ENCODE data around the gene IDH3A.

Gene IDH3A

GRCh38 chr15:78168608-78169007, 19.4 kb downstream of the IDH3A start:
- Histone ChIP-seq H3K4me3 (ENCODE audit: low read length in 2 of 2) (no peak overlapping the region), H3K9me3 (ENCODE audit: control insufficient read depth in 2 of 2, low read length in 2 of 2) (no peaks in the 10 kb centered on the region), H3K9ac (ENCODE audit: low read length in 2 of 2) (no peak overlapping the region), H3K27me3 (ENCODE audit: control insufficient read depth in 1 of 2, insufficient read depth in 2 of 2, low read length in 2 of 2) (no peaks in the 10 kb centered on the region), H3K36me3 (ENCODE audit: control insufficient read depth in 2 of 2, insufficient read depth in 2 of 2, low read length in 2 of 2) (peaks cover 56 to 69% of the 10 kb centered on the region in 2 donors), H3K27ac (ENCODE audit: low read length) (no peak overlapping the region), H3K4me1 (ENCODE audit: control insufficient read depth, insufficient read depth, low read length) (no peaks in the 10 kb centered on the region)

GRCh38 chr15:78170848-78171773, 21.9 kb downstream of the IDH3A start:
- H3K36me3 ChIP-seq (ENCODE audit: control insufficient read depth in 2 of 2, insufficient read depth in 2 of 2, low read length in 2 of 2) = peaks cover 48 to 51% of the 10 kb centered on the region in 2 donors
- H3K4me3 ChIP-seq (ENCODE audit: low read length in 2 of 2) = no peak overlapping the region
- H3K27ac ChIP-seq (ENCODE audit: low read length) = no peak overlapping the region
- no peaks in the 10 kb centered on the region for H3K9me3 ChIP-seq (ENCODE audit: control insufficient read depth in 2 of 2, low read length in 2 of 2)
- H3K9ac ChIP-seq (ENCODE audit: low read length in 2 of 2) = no peak overlapping the region
- H3K4me1 ChIP-seq (ENCODE audit: control insufficient read depth, insufficient read depth, low read length) = no peaks in the 10 kb centered on the region
- no peaks in the 10 kb centered on the region for H3K27me3 ChIP-seq (ENCODE audit: control insufficient read depth in 1 of 2, insufficient read depth in 2 of 2, low read length in 2 of 2)

GRCh38 chr15:78171864-78172472, 22.8 kb downstream of the IDH3A start:
- Histone ChIP-seq H3K9ac (ENCODE audit: low read length in 2 of 2) (no peak overlapping the region), H3K9me3 (ENCODE audit: control insufficient read depth in 2 of 2, low read length in 2 of 2) (no peaks in the 10 kb centered on the region), H3K27ac (ENCODE audit: low read length) (no peak overlapping the region), H3K4me3 (ENCODE audit: low read length in 2 of 2) (no peak overlapping the region), H3K4me1 (ENCODE audit: control insufficient read depth, insufficient read depth, low read length) (no peaks in the 10 kb centered on the region), H3K36me3 (ENCODE audit: control insufficient read depth in 2 of 2, insufficient read depth in 2 of 2, low read length in 2 of 2) (peaks cover 42 to 48% of the 10 kb centered on the region in 2 donors), H3K27me3 (ENCODE audit: control insufficient read depth in 1 of 2, insufficient read depth in 2 of 2, low read length in 2 of 2) (no peaks in the 10 kb centered on the region)

- Histone ChIP-seq H3K9ac (ENCODE audit: low read length in 2 of 2) (no peak overlapping the region), H3K9me3 (ENCODE audit: control insufficient read depth in 2 of 2, low read length in 2 of 2) (no peaks in the 10 kb centered on the region), H3K27me3 (ENCODE audit: control insufficient read depth in 1 of 2, insufficient read depth in 2 of 2, low read length in 2 of 2) (no peaks in the 10 kb centered on the region), H3K4me1 (ENCODE audit: control insufficient read depth, insufficient read depth, low read length) (no peaks in the 10 kb centered on the region), H3K36me3 (ENCODE audit: control insufficient read depth in 2 of 2, insufficient read depth in 2 of 2, low read length in 2 of 2) (peaks cover 26 to 33% of the 10 kb centered on the region in 2 donors), H3K4me3 (ENCODE audit: low read length in 2 of 2) (no peak overlapping the region), H3K27ac (ENCODE audit: low read length) (no peak overlapping the region)
Observed at GRCh38 chr15:78174401-78174800, 25.2 kb downstream of the IDH3A start.

- peaks cover 19 to 26% of the 10 kb centered on the region in 2 donors for H3K36me3 ChIP-seq (ENCODE audit: control insufficient read depth in 2 of 2, insufficient read depth in 2 of 2, low read length in 2 of 2)
- no peak overlapping the region for H3K27ac ChIP-seq (ENCODE audit: low read length)
- H3K9me3 ChIP-seq (ENCODE audit: control insufficient read depth in 2 of 2, low read length in 2 of 2) = no peaks in the 10 kb centered on the region
- no peak overlapping the region for H3K9ac ChIP-seq (ENCODE audit: low read length in 2 of 2)
- no peak overlapping the region for H3K4me3 ChIP-seq (ENCODE audit: low read length in 2 of 2)
- H3K4me1 ChIP-seq (ENCODE audit: control insufficient read depth, insufficient read depth, low read length) = no peaks in the 10 kb centered on the region
- no peaks in the 10 kb centered on the region for H3K27me3 ChIP-seq (ENCODE audit: control insufficient read depth in 1 of 2, insufficient read depth in 2 of 2, low read length in 2 of 2)
Observed at GRCh38 chr15:78175330-78175729, 26.2 kb downstream of the IDH3A start.

GRCh38 chr15:78177447-78177873, 28.3 kb downstream of the IDH3A start:
- Histone ChIP-seq H3K27me3 (ENCODE audit: control insufficient read depth in 1 of 2, insufficient read depth in 2 of 2, low read length in 2 of 2) (no peaks in the 10 kb centered on the region), H3K36me3 (ENCODE audit: control insufficient read depth in 2 of 2, insufficient read depth in 2 of 2, low read length in 2 of 2) (peaks cover 1 to 7% of the 10 kb centered on the region in 2 donors), H3K4me1 (ENCODE audit: control insufficient read depth, insufficient read depth, low read length) (no peaks in the 10 kb centered on the region), H3K9ac (ENCODE audit: low read length in 2 of 2) (no peak overlapping the region), H3K4me3 (ENCODE audit: low read length in 2 of 2) (no peak overlapping the region), H3K27ac (ENCODE audit: low read length) (no peak overlapping the region), H3K9me3 (ENCODE audit: control insufficient read depth in 2 of 2, low read length in 2 of 2) (no peaks in the 10 kb centered on the region)

GRCh38 chr15:78178064-78178463, 28.9 kb downstream of the IDH3A start:
- H3K4me1 ChIP-seq (ENCODE audit: control insufficient read depth, insufficient read depth, low read length) = no peaks in the 10 kb centered on the region
- no peaks in the 10 kb centered on the region for H3K27me3 ChIP-seq (ENCODE audit: control insufficient read depth in 1 of 2, insufficient read depth in 2 of 2, low read length in 2 of 2)
- no peak overlapping the region for H3K27ac ChIP-seq (ENCODE audit: low read length)
- no peak overlapping the region for H3K9ac ChIP-seq (ENCODE audit: low read length in 2 of 2)
- H3K36me3 ChIP-seq (ENCODE audit: control insufficient read depth in 2 of 2, insufficient read depth in 2 of 2, low read length in 2 of 2) = peaks cover 0 to 4% of the 10 kb centered on the region in 2 donors
- H3K9me3 ChIP-seq (ENCODE audit: control insufficient read depth in 2 of 2, low read length in 2 of 2) = no peaks in the 10 kb centered on the region
- H3K4me3 ChIP-seq (ENCODE audit: low read length in 2 of 2) = no peak overlapping the region

- Histone ChIP-seq H3K36me3 (ENCODE audit: control insufficient read depth in 2 of 2, insufficient read depth in 2 of 2, low read length in 2 of 2) (no peaks in the 10 kb centered on the region), H3K9me3 (ENCODE audit: control insufficient read depth in 2 of 2, low read length in 2 of 2) (no peaks in the 10 kb centered on the region), H3K27ac (ENCODE audit: low read length) (no peak overlapping the region), H3K4me1 (ENCODE audit: control insufficient read depth, insufficient read depth, low read length) (no peaks in the 10 kb centered on the region), H3K9ac (ENCODE audit: low read length in 2 of 2) (no peak overlapping the region), H3K27me3 (ENCODE audit: control insufficient read depth in 1 of 2, insufficient read depth in 2 of 2, low read length in 2 of 2) (no peaks in the 10 kb centered on the region), H3K4me3 (ENCODE audit: low read length in 2 of 2) (no peak overlapping the region)
Observed at GRCh38 chr15:78179286-78179840, 30.2 kb downstream of the IDH3A start.

GRCh38 chr15:78179906-78180305, 30.7 kb downstream of the IDH3A start:
- no peak overlapping the region for H3K27ac ChIP-seq (ENCODE audit: low read length)
- no peaks in the 10 kb centered on the region for H3K4me1 ChIP-seq (ENCODE audit: control insufficient read depth, insufficient read depth, low read length)
- H3K9ac ChIP-seq (ENCODE audit: low read length in 2 of 2) = no peak overlapping the region
- no peaks in the 10 kb centered on the region for H3K9me3 ChIP-seq (ENCODE audit: control insufficient read depth in 2 of 2, low read length in 2 of 2)
- H3K4me3 ChIP-seq (ENCODE audit: low read length in 2 of 2) = no peak overlapping the region
- H3K27me3 ChIP-seq (ENCODE audit: control insufficient read depth in 1 of 2, insufficient read depth in 2 of 2, low read length in 2 of 2) = no peaks in the 10 kb centered on the region
- no peaks in the 10 kb centered on the region for H3K36me3 ChIP-seq (ENCODE audit: control insufficient read depth in 2 of 2, insufficient read depth in 2 of 2, low read length in 2 of 2)

GRCh38 chr15:78182336-78182700, 33.2 kb downstream of the IDH3A start:
- H3K36me3 ChIP-seq (ENCODE audit: control insufficient read depth in 2 of 2, insufficient read depth in 2 of 2, low read length in 2 of 2) = no peaks in the 10 kb centered on the region
- H3K27ac ChIP-seq (ENCODE audit: low read length) = no peak overlapping the region
- no peak overlapping the region for H3K9ac ChIP-seq (ENCODE audit: low read length in 2 of 2)
- H3K9me3 ChIP-seq (ENCODE audit: control insufficient read depth in 2 of 2, low read length in 2 of 2) = no peaks in the 10 kb centered on the region
- H3K27me3 ChIP-seq (ENCODE audit: control insufficient read depth in 1 of 2, insufficient read depth in 2 of 2, low read length in 2 of 2) = no peaks in the 10 kb centered on the region
- no peak overlapping the region for H3K4me3 ChIP-seq (ENCODE audit: low read length in 2 of 2)
- H3K4me1 ChIP-seq (ENCODE audit: control insufficient read depth, insufficient read depth, low read length) = no peaks in the 10 kb centered on the region
